NCI-H526 (cell line): ENCODE results near the gene GRHL1.

ENCODE experiments used
- DNase-seq, 2 experiments: peaks; one replicate each; lab custom pipeline; 2025; lab: John Stamatoyannopoulos, UW

GRHL1 gene

DNA sequence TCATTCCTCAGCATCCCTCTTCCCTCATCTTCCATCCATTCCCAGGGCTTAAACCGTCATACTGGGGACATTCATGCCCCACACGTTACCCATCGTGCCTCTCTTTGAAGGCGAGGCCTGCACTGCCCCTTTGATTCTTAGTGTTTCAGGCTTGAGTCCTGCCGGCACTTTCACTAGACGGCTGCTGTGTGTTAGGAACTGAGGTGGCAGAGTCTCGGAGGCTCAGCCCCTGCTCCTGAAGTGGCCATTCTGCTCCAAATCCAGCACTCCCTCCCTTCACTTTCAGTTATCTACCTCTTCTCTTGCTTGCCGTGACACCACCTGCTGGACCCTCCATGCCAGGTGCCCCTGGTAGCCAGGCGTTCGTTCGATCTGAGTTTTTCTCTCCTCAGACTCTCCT lies 43.0 kb downstream of the GRHL1 start:
- no peak for DNase-seq

DNA sequence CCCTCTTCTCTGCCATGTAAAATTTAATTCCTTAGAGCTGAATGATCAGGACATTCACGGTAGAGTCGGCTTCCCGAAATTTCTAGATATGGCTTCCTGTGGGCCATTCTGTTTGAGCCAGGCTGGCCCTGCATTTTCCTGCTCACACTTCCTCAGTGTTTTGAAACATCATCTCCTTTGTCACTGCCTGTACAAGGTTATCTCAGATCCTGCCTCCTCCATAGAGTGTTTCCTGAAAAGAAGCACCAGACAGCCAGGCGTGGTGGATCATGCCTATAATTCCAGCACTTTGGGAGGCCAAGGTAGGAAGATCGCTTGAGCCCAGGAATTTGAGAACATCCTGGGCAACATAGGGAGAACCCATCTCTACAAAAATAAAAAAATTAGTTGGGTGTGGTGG lies 43.6 kb downstream of the GRHL1 start:
- DNase-seq = no peak

DNA sequence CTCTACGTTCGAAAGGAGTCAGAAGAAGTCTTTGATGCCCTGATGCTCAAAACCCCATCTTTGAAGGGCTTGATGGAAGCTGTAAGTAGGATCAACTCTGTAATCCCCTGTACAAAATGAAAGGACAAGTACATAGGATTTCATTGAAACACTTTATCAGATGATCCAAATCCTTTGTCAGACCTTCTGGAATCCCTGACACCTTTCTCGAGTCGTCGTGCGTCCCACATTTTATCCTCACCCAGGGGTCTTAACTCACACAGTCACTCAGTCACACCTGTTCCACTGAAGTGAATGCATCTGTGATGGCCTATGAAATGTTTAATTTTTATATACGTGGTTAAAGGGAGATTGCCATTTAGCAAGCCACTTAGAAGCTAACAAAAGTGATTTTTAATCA lies 44.8 kb downstream of the GRHL1 start:
- DNase-seq = no peak

GRCh38 chr2:9997936-9998335 lies 46.4 kb downstream of the GRHL1 start:
- no peak for DNase-seq

DNA sequence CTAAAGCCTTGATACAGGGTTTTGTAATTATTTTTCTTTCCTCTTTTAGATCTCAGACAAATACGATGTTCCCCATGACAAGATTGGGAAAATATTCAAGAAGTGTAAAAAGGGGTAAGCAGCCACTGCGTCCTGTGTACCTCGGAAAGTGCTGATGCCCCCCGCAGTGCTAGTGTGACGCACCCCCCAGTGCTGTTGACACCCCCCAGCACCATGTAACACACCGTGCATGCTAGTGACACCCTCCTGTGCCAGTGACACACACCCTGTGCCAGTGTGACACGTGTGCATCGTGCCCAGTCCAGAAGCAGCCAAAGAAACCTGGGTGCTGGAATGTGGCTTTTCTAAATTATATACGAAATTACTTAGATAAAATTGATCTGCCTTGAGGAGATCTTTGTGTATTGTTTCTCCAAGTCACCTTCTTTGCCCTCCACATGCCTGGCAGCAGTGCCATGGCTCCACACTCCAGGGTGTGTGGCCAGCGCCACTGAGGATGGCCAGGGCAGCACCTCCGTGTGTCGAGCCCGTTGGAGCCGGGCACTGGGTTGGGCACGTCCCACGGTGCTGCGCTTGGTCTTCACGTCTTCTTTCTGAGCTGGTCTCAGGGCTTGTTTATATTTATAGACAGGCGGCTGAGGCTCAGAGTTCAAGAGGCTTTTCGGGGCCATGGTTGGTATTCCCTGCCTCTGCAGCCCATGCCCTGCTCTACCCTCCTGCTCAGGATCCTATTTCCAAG lies 47.6 kb downstream of the GRHL1 start:
- DNase-seq = no peak

- no peak for DNase-seq
These were observed 48.2 kb downstream of the GRHL1 start for GRCh38 chr2:9999693-10000092.

DNA sequence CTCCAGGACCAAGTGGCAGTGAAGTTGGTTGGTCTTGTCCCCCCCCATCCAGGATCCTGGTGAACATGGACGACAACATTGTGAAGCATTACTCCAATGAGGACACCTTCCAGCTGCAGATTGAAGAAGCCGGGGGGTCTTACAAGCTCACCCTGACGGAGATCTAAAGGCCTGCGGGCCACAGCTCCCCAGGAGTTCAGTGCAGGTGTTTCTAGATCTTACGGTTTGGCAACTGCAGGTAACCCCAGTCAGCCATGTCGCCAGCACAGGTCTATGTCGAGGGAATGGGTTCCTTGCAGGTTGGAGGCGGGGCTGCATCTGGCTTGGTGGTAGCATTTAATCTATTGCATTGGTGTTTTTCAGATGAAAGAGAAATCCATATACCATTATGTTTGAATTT lies 49.0 kb downstream of the GRHL1 start:
- DNase-seq = no peak

- no peak for DNase-seq
These were observed 50.1 kb downstream of the GRHL1 start for GRCh38 chr2:10001586-10001985.

DNA sequence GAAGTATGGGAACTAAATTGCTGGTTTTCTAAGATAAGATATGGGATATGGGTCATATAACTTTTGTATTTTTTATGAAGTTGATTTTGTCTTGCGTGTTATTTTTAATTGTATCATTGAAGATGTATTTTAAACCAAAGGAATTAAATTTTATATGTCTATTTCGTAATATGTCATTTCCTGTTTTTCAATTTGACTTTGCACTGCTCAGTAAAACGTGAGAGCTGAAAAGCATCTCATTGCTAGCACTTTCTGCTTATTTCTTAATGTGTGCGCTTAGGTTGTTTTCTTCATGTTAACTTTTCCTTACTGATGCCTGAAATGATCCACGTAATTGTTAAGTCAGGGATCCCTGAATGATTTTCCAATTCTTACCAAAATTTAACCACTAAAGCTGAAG lies 50.6 kb downstream of the GRHL1 start:
- DNase-seq = no peak

- no peak for DNase-seq
These were observed 51.2 kb downstream of the GRHL1 start for GRCh38 chr2:10002681-10003080.

DNA sequence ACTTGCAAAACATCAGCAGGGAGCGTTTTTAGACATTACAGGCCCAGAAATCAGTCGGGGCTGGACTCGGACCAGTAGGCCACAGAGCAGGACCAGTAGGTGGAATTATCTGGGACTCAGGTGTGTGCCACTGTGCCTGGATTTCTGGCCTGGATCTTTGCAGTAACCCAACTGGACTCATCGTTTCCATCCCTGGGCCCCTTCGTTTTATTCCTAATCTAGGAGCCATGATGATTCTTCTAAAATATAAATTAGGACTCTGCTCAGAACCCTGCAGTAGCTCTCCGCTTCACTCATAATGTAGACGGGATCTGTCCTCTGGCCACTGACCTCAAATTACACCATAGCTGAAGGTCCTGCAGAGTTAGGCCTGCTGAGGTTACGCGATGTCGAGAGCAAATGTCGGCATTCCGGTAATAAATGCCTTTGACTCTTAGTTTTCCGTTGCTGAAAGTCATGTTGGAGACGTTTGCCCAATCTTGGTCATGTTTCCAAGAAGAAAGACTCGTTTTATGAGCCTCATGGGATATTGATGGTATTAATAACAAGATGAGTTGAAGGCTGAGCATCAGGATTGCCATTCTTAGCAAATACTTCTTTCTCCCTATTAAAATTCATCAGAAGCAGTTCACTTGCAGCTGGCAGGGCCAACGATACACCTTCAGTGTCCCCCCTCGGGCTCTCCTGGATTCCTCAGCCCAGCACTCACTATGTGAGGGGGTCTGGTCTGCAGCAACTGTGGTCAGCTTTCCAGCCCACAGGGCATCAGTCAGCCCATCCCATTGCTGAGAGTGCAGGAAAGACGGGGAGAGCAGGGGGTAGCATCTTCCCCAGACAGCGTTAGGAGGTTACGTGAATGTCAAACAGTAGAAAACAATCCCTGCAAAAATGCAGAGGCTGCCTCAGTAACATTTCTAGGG lies 52.0 kb downstream of the GRHL1 start:
- no peak for DNase-seq

GRCh38 chr2:10004401-10004800 lies 52.9 kb downstream of the GRHL1 start:
- no peak for DNase-seq

DNA sequence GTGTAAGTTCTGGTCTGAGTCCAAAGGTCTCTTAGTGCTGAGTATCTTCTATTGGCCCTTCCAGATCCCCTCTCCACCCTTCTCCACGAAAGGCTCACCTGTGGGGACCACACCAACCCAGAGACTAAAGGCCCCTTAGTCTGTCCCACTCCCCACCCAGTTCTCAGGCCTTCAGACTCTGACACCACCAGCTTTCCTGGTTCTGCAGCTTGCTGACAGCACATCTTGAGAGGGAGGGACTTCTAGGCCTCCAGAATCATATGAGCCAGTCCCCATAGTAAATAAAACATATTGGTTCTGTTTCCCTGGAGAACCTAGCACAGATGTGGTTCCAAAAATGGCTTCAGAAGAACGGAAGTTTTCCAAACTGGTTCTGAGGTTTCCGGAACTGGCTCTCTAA lies 53.3 kb downstream of the GRHL1 start:
- DNase-seq = no peak

DNA sequence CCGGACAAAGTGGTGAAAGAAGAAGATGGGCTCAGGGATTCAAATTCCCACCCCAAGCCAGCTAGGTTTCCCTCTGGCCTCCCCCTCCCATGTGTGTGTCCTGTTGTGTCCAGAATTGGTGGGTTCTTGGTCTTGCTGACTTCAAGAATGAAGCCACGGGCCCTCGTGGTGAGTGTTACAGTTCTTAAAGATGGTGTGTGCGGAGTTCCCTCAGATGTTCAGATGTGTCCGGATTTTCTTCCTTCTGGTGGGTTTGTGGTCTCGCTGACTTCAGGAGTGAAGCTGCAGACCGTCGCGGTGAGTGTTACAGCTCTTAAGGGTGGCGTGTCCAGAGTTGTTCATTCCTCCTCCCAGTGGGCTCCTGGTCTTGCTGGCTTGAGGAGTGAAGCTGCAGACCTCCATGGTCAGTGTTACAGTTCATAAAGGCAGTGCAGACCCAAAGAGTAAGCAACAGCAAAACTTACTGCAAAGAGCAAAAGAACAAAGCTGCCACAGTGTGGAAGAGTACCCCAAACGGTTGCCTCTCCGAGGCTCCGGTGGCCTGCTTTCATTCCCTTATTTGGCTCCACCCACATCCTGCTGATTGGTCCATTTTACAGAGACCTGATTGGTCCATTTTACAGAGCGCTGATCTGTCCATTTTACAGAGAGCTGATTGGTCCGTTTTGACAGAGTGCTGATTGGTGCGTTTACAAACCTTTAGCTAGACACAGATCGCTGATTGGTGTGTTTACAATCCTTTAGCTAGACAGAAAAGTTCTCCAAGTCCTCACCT lies 54.2 kb downstream of the GRHL1 start:
- DNase-seq = no peak

GRCh38 chr2:10006236-10007161 lies 55.0 kb downstream of the GRHL1 start:
- DNase-seq = no peak

- DNase-seq = no peak
These were observed 55.9 kb downstream of the GRHL1 start for GRCh38 chr2:10007435-10007834.

DNA sequence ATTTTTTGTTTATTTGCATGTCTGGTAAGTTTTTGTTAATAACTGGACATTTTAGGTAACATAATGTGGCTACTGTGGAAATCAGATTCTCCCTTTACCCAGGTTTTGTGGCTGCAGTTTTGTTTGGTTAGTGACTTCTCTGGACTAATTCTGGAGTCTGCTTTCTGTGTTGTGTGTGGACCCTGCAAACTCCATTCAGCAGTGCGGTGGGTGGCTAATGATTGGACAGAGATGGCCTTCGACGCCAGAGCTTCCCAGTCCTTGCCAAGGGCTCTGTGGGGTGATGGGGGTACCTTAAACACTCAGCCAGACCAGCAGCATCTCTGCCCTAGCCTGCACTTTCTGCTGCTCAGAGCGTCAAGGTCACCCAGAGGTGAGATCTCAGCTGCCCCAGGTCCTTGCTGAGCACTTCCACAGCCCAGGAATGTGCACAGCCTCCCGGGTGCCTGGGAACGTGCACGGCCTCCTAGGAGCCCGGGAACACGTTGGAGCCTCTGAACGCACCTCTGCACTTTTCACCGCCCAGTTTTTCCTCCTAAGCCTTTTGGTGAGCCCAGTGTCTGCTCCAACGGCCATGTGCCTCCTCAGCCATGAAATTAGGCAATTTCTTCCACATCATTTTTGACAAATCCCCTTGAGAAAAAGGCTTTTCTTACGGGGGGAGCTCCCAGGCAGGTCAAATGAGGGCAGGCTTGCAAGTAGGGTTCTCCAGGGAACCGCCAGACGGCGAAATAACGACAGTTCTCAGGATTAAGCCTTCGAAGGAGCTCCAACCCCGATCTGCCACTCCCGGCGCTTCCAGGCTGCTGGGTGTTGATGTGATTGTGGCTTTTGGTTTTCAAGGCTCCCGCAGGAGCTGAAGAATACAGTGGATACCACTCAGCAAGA lies 56.7 kb downstream of the GRHL1 start:
- no peak for DNase-seq

- DNase-seq = no peak
These were observed 57.3 kb downstream of the GRHL1 start for GRCh38 chr2:10008809-10009176.

DNA sequence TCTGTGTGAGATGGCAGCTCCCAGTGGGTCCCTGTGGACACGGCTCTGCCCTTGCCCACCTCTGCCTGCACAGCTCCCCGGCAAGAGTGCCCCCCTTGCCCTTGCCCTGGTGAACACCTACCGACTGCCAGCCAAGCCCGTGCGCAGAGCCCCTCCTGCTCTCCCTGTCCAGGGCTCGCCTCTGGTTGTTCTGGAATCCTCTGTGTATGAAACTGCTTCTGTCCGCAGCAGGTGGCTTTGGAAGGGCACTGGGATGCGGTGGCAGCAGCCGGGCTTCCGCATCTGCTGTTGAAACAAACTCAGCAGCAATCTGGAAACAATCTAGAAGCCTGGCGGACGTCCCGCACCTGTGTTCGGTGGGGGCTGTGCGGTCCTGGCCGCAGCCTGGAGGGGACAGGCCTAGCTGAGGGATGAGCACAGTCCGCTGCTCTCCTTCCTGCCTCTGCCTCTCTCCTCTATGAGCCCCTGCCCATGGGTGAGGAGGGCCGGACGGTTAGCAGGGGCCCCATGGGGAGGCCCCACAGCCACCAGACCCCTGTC lies 57.8 kb downstream of the GRHL1 start:
- no peak for DNase-seq
